ENCODE results near the gene PAH.

The PAH gene

DNA sequence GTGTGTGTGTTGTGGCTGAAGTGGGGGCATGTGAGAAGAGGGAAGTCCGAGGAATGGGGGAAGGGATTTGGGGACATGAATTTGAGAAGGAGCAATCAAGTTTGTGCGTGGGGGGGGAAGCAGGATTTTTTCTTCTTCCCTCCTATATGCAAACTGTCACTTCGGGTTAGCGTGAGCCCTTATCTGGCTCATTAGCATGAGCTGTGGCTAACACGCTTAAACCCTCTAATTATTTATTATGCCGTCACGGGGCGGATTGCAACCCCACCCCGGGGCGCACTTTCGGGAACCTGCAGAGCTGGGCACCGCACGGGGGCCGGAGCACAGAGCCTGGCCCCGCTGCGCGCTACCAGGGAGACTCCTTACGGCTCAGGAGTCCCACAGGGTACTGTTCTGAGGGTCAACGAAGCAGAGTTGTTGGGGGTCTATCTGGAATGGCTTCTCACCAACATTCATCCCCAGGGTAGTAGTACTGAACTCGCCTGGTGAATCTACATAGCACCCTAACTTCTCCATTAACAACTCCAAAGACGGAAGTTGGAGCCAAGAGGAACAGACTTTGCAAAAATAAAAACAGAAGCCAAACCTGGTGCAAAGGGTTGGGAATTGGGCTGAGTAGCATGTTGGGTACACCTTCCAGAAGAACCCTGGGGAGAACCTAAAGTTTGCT lies 34.0 kb upstream of the PAH start:
- Histone ChIP-seq H3K4me3 (ENCODE audit: low read length) (peak overlapping the region; percentile 5; the same call in 1 of the 2 replicates), H3K36me3 (ENCODE audit: control insufficient read depth, insufficient read depth, low read length) (no peaks in the 10 kb centered on the region), H3K27me3 (ENCODE audit: control insufficient read depth, insufficient read depth, low read length) (peaks cover 64% of the 10 kb centered on the region), H3K4me1 (ENCODE audit: control insufficient read depth, insufficient read depth, low read length) (peaks cover 7% of the 10 kb centered on the region; the same call in 1 of the 2 replicates), H3K9me3 (ENCODE audit: control insufficient read depth, insufficient read depth, low read length) (no peaks in the 10 kb centered on the region), H3K27ac (ENCODE audit: low read length) (no peak overlapping the region)
- no peak for DNase-seq (ENCODE audit: low read depth, low spot score)
- WGBS (ENCODE audit: insufficient coverage, insufficient read length) = no CpG with 5 or more reads among the region's 21 CpGs

DNA sequence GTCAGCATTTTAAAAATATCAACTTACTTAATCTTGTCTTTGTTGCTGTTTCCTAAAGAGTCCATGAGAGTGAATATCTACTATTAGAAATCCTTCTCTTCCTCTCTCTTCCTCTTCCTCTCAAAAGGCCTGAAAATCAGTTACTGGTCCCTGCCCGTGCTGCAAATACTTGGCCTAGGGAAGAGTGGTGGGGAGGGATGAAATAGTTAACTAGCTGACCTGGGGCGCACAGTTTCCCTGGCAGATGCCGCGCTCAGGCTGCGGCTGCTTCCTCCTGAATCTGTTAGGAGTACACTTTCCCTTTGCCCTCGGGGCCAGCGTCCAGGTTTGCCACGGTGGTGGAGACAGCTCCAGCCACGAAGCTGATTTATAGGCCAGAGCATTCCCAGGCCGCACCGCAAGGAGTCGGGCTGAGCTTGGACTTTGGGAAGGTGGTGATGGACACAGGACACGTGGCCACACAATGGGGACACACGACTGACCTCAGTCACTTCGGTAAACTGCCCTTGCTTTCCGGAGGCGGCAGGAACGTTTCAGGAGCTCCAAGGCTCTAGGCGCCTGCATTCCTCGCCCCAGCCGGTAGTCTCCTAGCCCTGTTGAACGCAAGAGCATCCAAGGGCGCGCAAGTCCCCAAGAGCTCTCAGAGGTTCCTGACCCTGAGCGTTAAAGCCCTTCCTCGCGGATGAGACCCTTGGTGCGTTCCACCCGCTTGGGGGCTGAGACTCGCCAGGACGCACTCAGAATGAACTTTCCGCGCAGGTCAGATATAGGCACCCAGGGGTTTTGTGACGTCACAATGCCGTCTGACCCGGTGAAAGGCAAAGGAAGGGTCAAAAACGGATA lies 33.3 kb upstream of the PAH start:
- no peaks in the 10 kb centered on the region for H3K9me3 ChIP-seq (ENCODE audit: control insufficient read depth, insufficient read depth, low read length)
- peaks cover 7% of the 10 kb centered on the region; the same call in 1 of the 2 replicates for H3K4me1 ChIP-seq (ENCODE audit: control insufficient read depth, insufficient read depth, low read length)
- H3K27me3 ChIP-seq (ENCODE audit: control insufficient read depth, insufficient read depth, low read length) = peaks cover 56% of the 10 kb centered on the region
- no peak overlapping the region for H3K27ac ChIP-seq (ENCODE audit: low read length)
- no peak for DNase-seq (ENCODE audit: low read depth, low spot score)
- no peaks in the 10 kb centered on the region for H3K36me3 ChIP-seq (ENCODE audit: control insufficient read depth, insufficient read depth, low read length)
- WGBS (ENCODE audit: insufficient coverage, insufficient read length) = no CpG with 5 or more reads among the region's 37 CpGs
- peak overlapping the region; percentile 5; the same call in 1 of the 2 replicates for H3K4me3 ChIP-seq (ENCODE audit: low read length)

DNA sequence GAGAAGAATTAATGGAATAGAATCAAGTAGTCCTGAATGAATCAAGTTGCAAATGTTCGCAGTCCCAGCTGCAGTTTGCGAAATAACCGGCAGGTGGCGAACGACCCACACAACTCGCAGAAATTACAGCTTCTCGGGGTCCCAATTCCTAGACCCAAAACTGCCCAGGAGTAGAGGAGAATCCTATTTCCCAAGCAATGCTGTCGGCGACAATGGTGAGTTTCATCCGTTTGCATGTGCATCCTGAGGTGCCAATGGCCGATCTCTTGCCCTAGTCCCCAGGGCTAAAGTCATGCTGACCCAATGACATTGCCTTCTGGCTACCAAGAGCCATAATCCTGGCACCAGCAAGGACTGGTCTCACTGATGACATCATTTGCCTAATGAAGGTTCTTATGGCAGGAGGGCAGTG lies 31.9 kb upstream of the PAH start:
- Histone ChIP-seq H3K9me3 (ENCODE audit: control insufficient read depth, insufficient read depth, low read length) (no peaks in the 10 kb centered on the region), H3K27ac (ENCODE audit: low read length) (no peak overlapping the region), H3K4me3 (ENCODE audit: low read length) (no peak overlapping the region), H3K4me1 (ENCODE audit: control insufficient read depth, insufficient read depth, low read length) (peaks cover 7% of the 10 kb centered on the region; the same call in 1 of the 2 replicates), H3K27me3 (ENCODE audit: control insufficient read depth, insufficient read depth, low read length) (peaks cover 42% of the 10 kb centered on the region), H3K36me3 (ENCODE audit: control insufficient read depth, insufficient read depth, low read length) (no peaks in the 10 kb centered on the region)
- no peak for DNase-seq (ENCODE audit: low read depth, low spot score)
- no CpG with 5 or more reads among the region's 11 CpGs for WGBS (ENCODE audit: insufficient coverage, insufficient read length)

DNA sequence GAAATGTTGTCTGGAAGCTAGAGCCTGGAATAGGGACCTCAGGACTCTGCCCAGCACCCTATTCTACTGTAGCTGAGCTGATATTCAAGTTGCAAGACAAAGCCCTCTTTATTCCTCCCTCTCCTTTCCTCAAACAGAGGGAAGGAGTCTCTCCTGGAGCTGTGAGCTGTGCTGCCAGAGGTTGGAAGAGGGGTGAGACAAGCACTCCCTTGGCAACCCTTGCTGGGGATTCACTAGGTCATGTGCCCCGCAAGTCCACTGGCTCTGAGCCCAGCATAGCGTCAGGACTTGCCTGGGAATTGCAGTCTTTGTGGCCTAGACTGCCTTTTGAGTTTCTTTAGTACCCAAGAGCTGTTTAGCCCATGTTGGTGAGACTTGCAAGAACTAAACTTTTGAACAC lies 29.0 kb upstream of the PAH start:
- H3K4me1 ChIP-seq (ENCODE audit: control insufficient read depth, insufficient read depth, low read length) = peaks cover 4% of the 10 kb centered on the region; the same call in 1 of the 2 replicates
- DNase-seq (ENCODE audit: low read depth, low spot score) = no peak
- H3K27ac ChIP-seq (ENCODE audit: low read length) = no peak overlapping the region
- H3K9me3 ChIP-seq (ENCODE audit: control insufficient read depth, insufficient read depth, low read length) = no peaks in the 10 kb centered on the region
- H3K36me3 ChIP-seq (ENCODE audit: control insufficient read depth, insufficient read depth, low read length) = no peaks in the 10 kb centered on the region
- peaks cover 17% of the 10 kb centered on the region for H3K27me3 ChIP-seq (ENCODE audit: control insufficient read depth, insufficient read depth, low read length)
- no CpG with 5 or more reads among the region's 2 CpGs for WGBS (ENCODE audit: insufficient coverage, insufficient read length)
- H3K4me3 ChIP-seq (ENCODE audit: low read length) = no peak overlapping the region

DNA sequence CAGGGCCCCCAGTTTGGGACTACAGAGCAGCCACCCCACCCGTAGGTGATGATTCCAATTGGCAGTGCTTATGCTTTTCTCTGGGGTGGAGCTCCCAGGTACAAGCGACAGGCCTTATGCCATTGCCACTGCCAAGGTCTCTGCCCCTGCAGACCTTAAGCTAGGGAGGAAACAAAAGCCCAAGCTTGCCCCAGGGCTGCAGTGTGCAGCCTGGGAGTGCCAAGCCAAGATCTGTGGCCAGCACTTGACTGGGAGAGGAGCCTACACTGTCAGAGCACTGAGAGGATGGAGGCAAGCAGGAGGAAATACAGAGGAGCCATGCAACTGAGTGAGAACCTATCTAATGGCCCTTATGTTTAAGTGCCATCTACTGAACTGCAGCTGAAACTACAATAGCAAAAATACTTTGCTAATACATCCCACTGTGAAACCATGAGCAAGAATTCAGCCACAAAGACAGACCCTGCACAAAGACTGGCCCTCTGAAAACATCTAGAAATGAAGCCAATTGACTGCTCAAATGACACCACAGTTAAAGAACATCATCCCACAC lies 22.7 kb upstream of the PAH start:
- H3K9me3 ChIP-seq (ENCODE audit: control insufficient read depth, insufficient read depth, low read length) = no peaks in the 10 kb centered on the region
- H3K4me1 ChIP-seq (ENCODE audit: control insufficient read depth, insufficient read depth, low read length) = no peaks in the 10 kb centered on the region
- no peaks in the 10 kb centered on the region for H3K36me3 ChIP-seq (ENCODE audit: control insufficient read depth, insufficient read depth, low read length)
- H3K4me3 ChIP-seq (ENCODE audit: low read length) = no peak overlapping the region
- no peaks in the 10 kb centered on the region for H3K27me3 ChIP-seq (ENCODE audit: control insufficient read depth, insufficient read depth, low read length)
- no CpG with 5 or more reads among the region's 2 CpGs for WGBS (ENCODE audit: insufficient coverage, insufficient read length)
- no peak overlapping the region for H3K27ac ChIP-seq (ENCODE audit: low read length)
- DNase-seq (ENCODE audit: low read depth, low spot score) = no peak

DNA sequence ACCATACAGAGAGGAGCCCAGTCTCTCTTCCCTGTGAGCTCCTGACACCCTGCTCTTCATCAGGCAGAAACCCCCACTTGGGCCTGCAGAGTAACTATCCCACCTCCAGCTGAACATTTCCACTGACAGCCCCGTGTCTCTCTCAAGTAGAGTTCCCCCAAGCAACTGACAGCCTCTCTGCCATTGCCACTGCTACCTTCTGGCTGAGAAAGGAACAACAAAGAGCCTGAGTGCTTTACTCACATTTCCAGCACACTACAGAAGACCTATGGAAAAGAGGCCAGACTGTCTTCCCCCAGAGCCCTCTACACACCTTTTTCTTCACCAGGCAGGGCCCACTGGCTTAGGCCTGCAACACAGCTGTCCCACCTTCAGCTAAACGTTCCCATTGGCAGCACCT lies 22.0 kb upstream of the PAH start:
- Histone ChIP-seq H3K9me3 (ENCODE audit: control insufficient read depth, insufficient read depth, low read length) (no peaks in the 10 kb centered on the region), H3K4me1 (ENCODE audit: control insufficient read depth, insufficient read depth, low read length) (no peaks in the 10 kb centered on the region), H3K27ac (ENCODE audit: low read length) (no peak overlapping the region), H3K36me3 (ENCODE audit: control insufficient read depth, insufficient read depth, low read length) (no peaks in the 10 kb centered on the region), H3K27me3 (ENCODE audit: control insufficient read depth, insufficient read depth, low read length) (no peaks in the 10 kb centered on the region), H3K4me3 (ENCODE audit: low read length) (no peak overlapping the region)
- WGBS (ENCODE audit: insufficient coverage, insufficient read length) = no CpG with 5 or more reads among the region's 2 CpGs
- DNase-seq (ENCODE audit: low read depth, low spot score) = no peak

DNA sequence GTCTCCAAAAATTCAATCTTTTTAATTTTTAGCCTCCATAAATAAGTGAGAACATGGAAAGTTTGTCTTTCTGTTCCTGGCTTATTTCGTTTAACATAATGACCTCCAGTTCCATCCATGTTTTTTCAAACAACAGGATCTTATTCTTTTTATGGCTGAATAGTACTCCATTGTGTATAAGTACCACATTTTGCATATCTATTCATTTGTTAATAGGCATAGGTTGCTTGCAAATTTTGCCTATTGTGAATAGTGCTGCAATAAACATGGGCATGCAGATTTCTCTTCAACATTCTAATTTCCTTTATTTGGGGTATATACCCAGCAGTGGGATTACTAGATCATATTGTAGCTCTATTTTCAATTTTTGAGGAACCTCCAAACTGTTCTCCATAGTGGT lies 16.1 kb upstream of the PAH start:
- no peak overlapping the region for H3K4me3 ChIP-seq (ENCODE audit: low read length)
- no CpG with 5 or more reads among the region's 1 CpG for WGBS (ENCODE audit: insufficient coverage, insufficient read length)
- no peaks in the 10 kb centered on the region for H3K9me3 ChIP-seq (ENCODE audit: control insufficient read depth, insufficient read depth, low read length)
- DNase-seq (ENCODE audit: low read depth, low spot score) = no peak
- H3K27ac ChIP-seq (ENCODE audit: low read length) = no peak overlapping the region
- H3K4me1 ChIP-seq (ENCODE audit: control insufficient read depth, insufficient read depth, low read length) = no peaks in the 10 kb centered on the region
- no peaks in the 10 kb centered on the region for H3K27me3 ChIP-seq (ENCODE audit: control insufficient read depth, insufficient read depth, low read length)
- H3K36me3 ChIP-seq (ENCODE audit: control insufficient read depth, insufficient read depth, low read length) = no peaks in the 10 kb centered on the region

DNA sequence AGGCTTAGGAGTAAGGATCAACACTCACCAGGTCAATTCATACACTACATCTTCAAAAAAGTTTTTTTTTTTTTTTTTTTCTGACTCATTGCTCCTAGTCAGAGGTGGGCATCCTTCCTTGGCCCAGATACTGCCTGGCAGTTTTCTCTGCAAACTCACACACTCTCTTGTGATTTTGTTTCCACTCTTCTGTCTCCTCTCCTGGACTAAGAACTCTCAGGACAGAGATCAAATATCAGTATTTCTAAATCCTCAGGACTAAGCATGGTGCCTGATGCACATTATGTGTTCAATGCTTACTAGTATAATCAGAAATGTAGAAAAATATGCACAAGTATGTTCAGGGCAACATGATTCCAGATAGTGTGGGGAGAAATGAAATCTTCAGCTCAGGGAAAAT lies 10.2 kb upstream of the PAH start:
- Histone ChIP-seq H3K27ac (ENCODE audit: low read length) (no peak overlapping the region), H3K9me3 (ENCODE audit: control insufficient read depth, insufficient read depth, low read length) (no peaks in the 10 kb centered on the region), H3K27me3 (ENCODE audit: control insufficient read depth, insufficient read depth, low read length) (no peaks in the 10 kb centered on the region), H3K36me3 (ENCODE audit: control insufficient read depth, insufficient read depth, low read length) (no peaks in the 10 kb centered on the region), H3K4me1 (ENCODE audit: control insufficient read depth, insufficient read depth, low read length) (no peaks in the 10 kb centered on the region), H3K4me3 (ENCODE audit: low read length) (no peak overlapping the region)
- no peak for DNase-seq (ENCODE audit: low read depth, low spot score)

DNA sequence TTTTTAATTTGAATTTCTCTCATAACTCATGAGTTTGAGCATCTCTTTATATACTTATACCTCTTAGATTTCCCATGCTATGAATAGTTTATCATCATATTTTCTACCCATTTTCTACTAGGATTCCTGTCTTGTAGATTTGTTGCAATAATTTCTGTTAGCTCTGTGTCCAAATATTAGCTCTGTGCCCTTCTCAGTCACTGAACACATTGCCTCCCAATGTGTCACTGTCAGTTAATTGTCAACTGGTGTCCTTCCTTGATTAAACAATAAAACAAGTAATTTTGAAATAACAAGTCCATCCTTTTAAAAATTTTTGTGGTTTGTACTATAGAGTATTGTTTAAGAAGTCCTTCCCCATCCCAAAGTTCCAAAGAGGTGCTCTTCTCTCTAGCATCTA lies 4.2 kb upstream of the PAH start:
- DNase-seq (ENCODE audit: low read depth, low spot score) = no peak
- H3K4me1 ChIP-seq (ENCODE audit: control insufficient read depth, insufficient read depth, low read length) = 0 out of 2 replicates have a peak, but pooled peaks cover 2% of the 10 kb centered on the region
- no peak overlapping the region for H3K4me3 ChIP-seq (ENCODE audit: low read length)
- no peaks in the 10 kb centered on the region for H3K9me3 ChIP-seq (ENCODE audit: control insufficient read depth, insufficient read depth, low read length)
- no peaks in the 10 kb centered on the region for H3K36me3 ChIP-seq (ENCODE audit: control insufficient read depth, insufficient read depth, low read length)
- no peak overlapping the region for H3K27ac ChIP-seq (ENCODE audit: low read length)
- H3K27me3 ChIP-seq (ENCODE audit: control insufficient read depth, insufficient read depth, low read length) = no peaks in the 10 kb centered on the region

DNA sequence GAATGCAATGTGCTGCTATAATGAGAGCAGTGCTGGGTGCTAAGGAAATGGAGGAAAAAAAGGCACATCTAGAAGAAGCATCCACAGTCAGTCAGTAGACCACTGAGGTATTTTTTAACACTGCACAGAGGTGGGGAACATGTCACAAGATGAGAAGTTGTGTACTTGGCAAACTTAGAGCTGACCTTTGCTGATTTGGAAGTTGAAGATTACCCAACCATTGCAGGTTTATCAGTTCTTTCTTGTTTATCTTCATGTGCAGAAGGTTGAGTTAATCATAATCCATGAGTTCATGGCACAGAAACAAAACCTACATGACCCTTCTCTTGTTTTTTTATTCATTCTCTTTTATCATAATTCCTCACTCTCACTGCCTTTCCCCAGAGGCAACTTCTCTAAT lies 3.2 kb upstream of the PAH start:
- no peak for DNase-seq (ENCODE audit: low read depth, low spot score)
- H3K4me1 ChIP-seq (ENCODE audit: control insufficient read depth, insufficient read depth, low read length) = 0 out of 2 replicates have a peak, but pooled peaks cover 2% of the 10 kb centered on the region
- no peak overlapping the region for H3K27ac ChIP-seq (ENCODE audit: low read length)
- H3K36me3 ChIP-seq (ENCODE audit: control insufficient read depth, insufficient read depth, low read length) = no peaks in the 10 kb centered on the region
- no peak overlapping the region for H3K4me3 ChIP-seq (ENCODE audit: low read length)
- H3K27me3 ChIP-seq (ENCODE audit: control insufficient read depth, insufficient read depth, low read length) = no peaks in the 10 kb centered on the region
- no peaks in the 10 kb centered on the region for H3K9me3 ChIP-seq (ENCODE audit: control insufficient read depth, insufficient read depth, low read length)

Data from iPS DF 6.9 (cell line).